ENCODE data around the gene CCL21. TPM values are rescaled to one million over a fixed set of nuclear protein-coding genes. Genes with fewer than 3 reads are reported as not detected.
A peak's percentile ranks its signal among the peaks of the same experiment; 100 is the strongest.

Gene CCL21
- total RNA-seq, 1 donor from 2014 or later = not detected

GRCh38 chr9:34709196-34709978, 549 bp downstream of the CCL21 start:
- peaks cover 4% of the 10 kb centered on the region for H3K9me3 Mint-ChIP-seq (ENCODE audit: unreplicated experiment)
- no peaks in the 10 kb centered on the region for H3K36me3 Mint-ChIP-seq (ENCODE audit: unreplicated experiment)
- H3K27ac Mint-ChIP-seq (ENCODE audit: unreplicated experiment) = no peak overlapping the region
- no peaks in the 10 kb centered on the region for H3K4me1 Mint-ChIP-seq (ENCODE audit: low read depth, unreplicated experiment)
- no peak overlapping the region for H3K4me3 Mint-ChIP-seq (ENCODE audit: unreplicated experiment)
- TF ChIP-seq CTCF (IDR thresholded peaks at IDR 0.05; ENCODE audit: partially characterized antibody, unreplicated experiment) = no peak
- H3K27me3 Mint-ChIP-seq (ENCODE audit: unreplicated experiment) = no peaks in the 10 kb centered on the region
- DNase-seq = no peak

- no peak overlapping the region for H3K27ac Mint-ChIP-seq (ENCODE audit: unreplicated experiment)
- no peaks in the 10 kb centered on the region for H3K4me1 Mint-ChIP-seq (ENCODE audit: low read depth, unreplicated experiment)
- no peak for DNase-seq
- no peak overlapping the region for H3K4me3 Mint-ChIP-seq (ENCODE audit: unreplicated experiment)
- peaks cover 5% of the 10 kb centered on the region for H3K9me3 Mint-ChIP-seq (ENCODE audit: unreplicated experiment)
- no peak for TF ChIP-seq CTCF (IDR thresholded peaks at IDR 0.05; ENCODE audit: partially characterized antibody, unreplicated experiment)
- H3K36me3 Mint-ChIP-seq (ENCODE audit: unreplicated experiment) = no peaks in the 10 kb centered on the region
- H3K27me3 Mint-ChIP-seq (ENCODE audit: unreplicated experiment) = no peaks in the 10 kb centered on the region
Observed at GRCh38 chr9:34707130-34707529, 2.8 kb downstream of the CCL21 start.

GRCh38 chr9:34701769-34702736, 7.9 kb downstream of the CCL21 start:
- Mint-ChIP-seq H3K4me1 (ENCODE audit: low read depth, unreplicated experiment) (no peaks in the 10 kb centered on the region), H3K36me3 (ENCODE audit: unreplicated experiment) (peaks cover 7% of the 10 kb centered on the region), H3K27ac (ENCODE audit: unreplicated experiment) (no peak overlapping the region), H3K27me3 (ENCODE audit: unreplicated experiment) (peaks cover 8% of the 10 kb centered on the region), H3K4me3 (ENCODE audit: unreplicated experiment) (peak overlapping the region; percentile 87), H3K9me3 (ENCODE audit: unreplicated experiment) (peaks cover 8% of the 10 kb centered on the region)
- peak; percentile 85 for TF ChIP-seq CTCF (IDR thresholded peaks at IDR 0.05; ENCODE audit: partially characterized antibody, unreplicated experiment)
- DNase-seq = peak; percentile 93

- H3K27me3 Mint-ChIP-seq (ENCODE audit: unreplicated experiment) = peaks cover 8% of the 10 kb centered on the region
Observed at GRCh38 chr9:34701023-34701768, 8.7 kb downstream of the CCL21 start.

More at GRCh38 chr9:34701023-34701768, 8.7 kb downstream of the CCL21 start:
- H3K9me3 Mint-ChIP-seq (ENCODE audit: unreplicated experiment) = peaks cover 4% of the 10 kb centered on the region
- H3K36me3 Mint-ChIP-seq (ENCODE audit: unreplicated experiment) = peaks cover 7% of the 10 kb centered on the region
- no peak overlapping the region for H3K27ac Mint-ChIP-seq (ENCODE audit: unreplicated experiment)
- DNase-seq = peak; percentile 90
- H3K4me3 Mint-ChIP-seq (ENCODE audit: unreplicated experiment) = peak overlapping the region; percentile 42
- no peaks in the 10 kb centered on the region for H3K4me1 Mint-ChIP-seq (ENCODE audit: low read depth, unreplicated experiment)
- TF ChIP-seq CTCF (IDR thresholded peaks at IDR 0.05; ENCODE audit: partially characterized antibody, unreplicated experiment) = peak; percentile 87
